ENCODE results near the gene MRGPRD.

DNA sequence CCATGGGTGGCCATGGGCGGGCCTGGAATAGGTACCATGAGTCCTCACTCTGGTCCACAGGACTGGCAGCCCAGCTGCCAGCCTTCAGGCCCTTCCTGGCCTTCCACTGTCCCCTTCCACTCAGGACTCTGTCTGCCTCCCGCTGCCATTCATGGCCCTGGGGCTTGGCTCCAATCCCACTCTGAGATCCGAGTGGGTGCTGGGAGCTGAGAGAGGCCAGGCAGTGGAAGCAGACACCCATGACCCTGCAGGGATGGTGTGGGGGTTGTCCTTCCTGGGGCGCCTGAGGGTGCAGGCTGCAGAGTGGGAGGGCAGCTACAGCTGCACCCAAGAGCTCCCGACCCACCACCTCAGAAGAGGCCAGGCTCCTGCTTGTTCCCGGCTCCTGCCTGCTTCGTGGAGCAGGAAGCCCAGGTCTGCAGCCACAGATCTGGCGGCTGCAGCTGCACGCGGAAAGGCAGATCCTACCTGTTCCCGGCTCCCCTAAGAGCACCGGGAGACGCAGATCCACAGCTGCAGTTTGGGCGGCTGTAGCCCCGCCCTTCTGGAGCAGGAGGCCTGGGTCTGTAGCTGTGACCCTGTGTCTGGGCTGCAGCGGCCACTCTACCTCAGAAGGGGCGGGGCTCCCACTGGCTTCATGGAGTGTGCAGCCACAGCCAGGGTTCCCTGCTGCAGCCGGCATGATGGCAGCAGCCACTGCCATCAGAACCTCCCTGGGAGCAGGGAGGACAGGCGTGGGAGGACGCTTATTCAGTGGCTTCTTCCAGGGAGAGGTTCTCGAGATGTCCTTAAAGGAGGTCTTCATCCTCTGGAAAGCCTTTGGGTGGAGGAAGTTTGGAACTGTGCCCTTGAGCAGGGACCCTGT is 49.6 kb downstream of the MRGPRD start:
- TF ChIP-seq, protein P1, sequence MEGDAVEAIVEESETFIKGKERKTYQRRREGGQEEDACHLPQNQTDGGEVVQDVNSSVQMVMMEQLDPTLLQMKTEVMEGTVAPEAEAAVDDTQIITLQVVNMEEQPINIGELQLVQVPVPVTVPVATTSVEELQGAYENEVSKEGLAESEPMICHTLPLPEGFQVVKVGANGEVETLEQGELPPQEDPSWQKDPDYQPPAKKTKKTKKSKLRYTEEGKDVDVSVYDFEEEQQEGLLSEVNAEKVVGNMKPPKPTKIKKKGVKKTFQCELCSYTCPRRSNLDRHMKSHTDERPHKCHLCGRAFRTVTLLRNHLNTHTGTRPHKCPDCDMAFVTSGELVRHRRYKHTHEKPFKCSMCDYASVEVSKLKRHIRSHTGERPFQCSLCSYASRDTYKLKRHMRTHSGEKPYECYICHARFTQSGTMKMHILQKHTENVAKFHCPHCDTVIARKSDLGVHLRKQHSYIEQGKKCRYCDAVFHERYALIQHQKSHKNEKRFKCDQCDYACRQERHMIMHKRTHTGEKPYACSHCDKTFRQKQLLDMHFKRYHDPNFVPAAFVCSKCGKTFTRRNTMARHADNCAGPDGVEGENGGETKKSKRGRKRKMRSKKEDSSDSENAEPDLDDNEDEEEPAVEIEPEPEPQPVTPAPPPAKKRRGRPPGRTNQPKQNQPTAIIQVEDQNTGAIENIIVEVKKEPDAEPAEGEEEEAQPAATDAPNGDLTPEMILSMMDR (conservative IDR thresholded peaks at IDR 0.05), result no peak
- TF ChIP-seq EZH2 (IDR thresholded peaks at IDR 0.05; ENCODE audit: low read depth), result no peak

Measured in PC-9 (cell line).